Fibroblast of pulmonary artery (primary cell): ENCODE data around the gene UACA.

Experiments used
- DNase-seq: peaks from one replicate; pipeline ENCODE4 v3.0.0-alpha.2; 2010; ENCODE audit warnings: low read depth
- H3K4me3 ChIP-seq: replicated peaks from 2 replicates; pipeline ENCODE4 v1.5.1; 2011; ENCODE audit warnings: low read depth, mild to moderate bottlenecking, control low read depth, low read length, moderate library complexity
- CTCF ChIP-seq: IDR thresholded peaks from 2 replicates; pipeline ENCODE4 v1.5.1; 2011; ENCODE audit warnings: mild to moderate bottlenecking, control low read depth, low read length, inconsistent platforms; ENCODE audit errors: missing control alignments

Gene UACA

GRCh38 chr15:70762469-70763119, 764 bp downstream of the UACA start:
- peak overlapping the region; percentile 85 for H3K4me3 ChIP-seq
- TF ChIP-seq CTCF, result no peak
- DNase-seq, result peak; percentile 70

- DNase-seq, result no peak
- TF ChIP-seq CTCF, result no peak
- peak overlapping the region; percentile 85 for H3K4me3 ChIP-seq
These were observed 1.4 kb downstream of the UACA start for GRCh38 chr15:70761931-70762468.

GRCh38 chr15:70761046-70761445, 2.3 kb downstream of the UACA start:
- TF ChIP-seq CTCF, result no peak
- no peak for DNase-seq
- H3K4me3 ChIP-seq, result peak overlapping the region; percentile 85

GRCh38 chr15:70758790-70759462, 4.4 kb downstream of the UACA start:
- DNase-seq, result no peak
- no peak overlapping the region for H3K4me3 ChIP-seq
- TF ChIP-seq CTCF, result no peak

- TF ChIP-seq CTCF, result no peak
- DNase-seq, result no peak
- no peak overlapping the region for H3K4me3 ChIP-seq
These were observed 5.7 kb downstream of the UACA start for GRCh38 chr15:70757627-70758026.

GRCh38 chr15:70754862-70755261, 8.5 kb downstream of the UACA start:
- H3K4me3 ChIP-seq, result no peak overlapping the region
- DNase-seq, result no peak
- TF ChIP-seq CTCF, result no peak
